HepG2 (cell line): Measurements from ENCODE around the gene PGRMC2. TPM values are rescaled to one million over a fixed set of nuclear protein-coding genes. Genes with fewer than 3 reads are reported as not detected.

Source experiments
- ATF2 ChIP-seq: sonication (generic); formaldehyde crosslinking; IDR thresholded peaks from 2 replicates; pipeline ENCODE4 v1.4.0; 2020; ENCODE audit warnings: missing genetic modification reagents
- ATF7 ChIP-seq, 2 experiments: fragments of 450-650 bp in 1 of 2; sonication (generic) in 1 of 2; formaldehyde crosslinking in 1 of 2; IDR thresholded peaks; 2 replicates each; pipeline versions ENCODE4 v1.4.0 to v1.6.1; 2016 to 2020; ENCODE audit warnings: antibody characterized with exemption in 1 of 2, mild to moderate bottlenecking in 1 of 2, missing genetic modification reagents in 1 of 2
- CREB1 ChIP-seq, 2 experiments: fragments of 450-650 bp in 1 of 2; IDR thresholded peaks; 2 replicates each; pipeline ENCODE4 v1.6.1; 2016 to 2017; ENCODE audit warnings: control low read depth in 1 of 2, mild to moderate bottlenecking in 1 of 2, missing compliant biosample characterization in 1 of 2, missing genetic modification characterization in 1 of 2
- ERF ChIP-seq: IDR thresholded peaks from 2 replicates; pipeline ENCODE4 v1.6.1; 2018; ENCODE audit warnings: missing biosample characterization, missing genetic modification reagents
- FLYWCH1 ChIP-seq: sonication (generic); formaldehyde crosslinking; IDR thresholded peaks from 2 replicates; pipeline ENCODE4 v1.8.1; 2023; ENCODE audit warnings: mild to moderate bottlenecking, missing genetic modification reagents
- FOSL2 ChIP-seq: sonication (generic); formaldehyde crosslinking; IDR thresholded peaks from 2 replicates; pipeline ENCODE4 v1.4.0; 2020; ENCODE audit warnings: missing genetic modification reagents
- HNRNPLL ChIP-seq: fragments of 200-400 bp; formaldehyde crosslinking; IDR thresholded peaks from 2 replicates; pipeline ENCODE4 v1.6.1; 2017; ENCODE audit warnings: mild to moderate bottlenecking, low read depth, low read length; ENCODE audit not compliant: poor library complexity, severe bottlenecking
- MBD4 ChIP-seq: IDR thresholded peaks from 2 replicates; pipeline ENCODE4 v1.6.1; 2012; ENCODE audit warnings: low read length, inconsistent platforms, borderline replicate concordance
- PAWR ChIP-seq: sonication (generic); formaldehyde crosslinking; IDR thresholded peaks from 2 replicates; pipeline ENCODE4 v1.4.0; 2020; ENCODE audit warnings: missing genetic modification reagents, mild to moderate bottlenecking, borderline replicate concordance
- PAX8 ChIP-seq: sonication (generic); formaldehyde crosslinking; IDR thresholded peaks from 2 replicates; pipeline ENCODE4 v1.8.0; 2022; ENCODE audit warnings: mild to moderate bottlenecking, missing genetic modification reagents, borderline replicate concordance
- RCOR2 ChIP-seq: IDR thresholded peaks from 2 replicates; pipeline ENCODE4 v1.6.1; 2016; ENCODE audit warnings: missing biosample characterization, missing genetic modification reagents
- SRY ChIP-seq: sonication (generic); formaldehyde crosslinking; IDR thresholded peaks from 2 replicates; pipeline ENCODE4 v1.8.0; 2022; ENCODE audit warnings: mild to moderate bottlenecking, missing genetic modification reagents
- XRCC5 ChIP-seq: fragments of 200-400 bp; formaldehyde crosslinking; optimal IDR thresholded peaks from 2 replicates; pipeline ENCODE3; 2017; ENCODE audit warnings: mild to moderate bottlenecking, low read length
- YEATS2 ChIP-seq: sonication (generic); formaldehyde crosslinking; IDR thresholded peaks from 2 replicates; pipeline ENCODE4 v1.4.0; 2020; ENCODE audit warnings: missing genetic modification reagents, borderline replicate concordance
- ZBTB7A ChIP-seq: sonication (generic); formaldehyde crosslinking; IDR thresholded peaks from 2 replicates; pipeline ENCODE4 v1.8.0; 2022; ENCODE audit warnings: mild to moderate bottlenecking, missing genetic modification reagents
- ZNF34 ChIP-seq: sonication (generic); formaldehyde crosslinking; IDR thresholded peaks from 2 replicates; pipeline ENCODE4 v1.4.0; 2020; ENCODE audit warnings: mild to moderate bottlenecking, missing genetic modification reagents, borderline replicate concordance
- ZNF503 ChIP-seq: sonication (generic); formaldehyde crosslinking; IDR thresholded peaks from 2 replicates; pipeline ENCODE4 v1.4.0; 2020; ENCODE audit warnings: missing genetic modification reagents
- ZNF569 ChIP-seq: sonication (generic); formaldehyde crosslinking; IDR thresholded peaks from 2 replicates; pipeline ENCODE4 v1.5.0; 2020; ENCODE audit warnings: mild to moderate bottlenecking, missing genetic modification reagents, moderate library complexity, borderline replicate concordance
- ZNF710 ChIP-seq: sonication (generic); formaldehyde crosslinking; IDR thresholded peaks from 2 replicates; pipeline ENCODE4 v1.5.0; 2020; ENCODE audit warnings: mild to moderate bottlenecking, missing genetic modification reagents, borderline replicate concordance
- polyA plus RNA-seq, 8 experiments: library from polyadenylated mRNA; depleted of rRNA in 3 of 8; stranded (reverse) in 7 of 8; unstranded in 1 of 8; fragments of >200 nt; fragmentation: Illumina TruSeq in 4 of 8; extraction: Trizol in 4 of 8; gene quantifications; 2 replicates each; pipeline versions ENCODE4 v1.2.1 to v1.2.3, GENCODE V29; 2011 to 2016; ENCODE audit warnings: low read depth in 4 of 8, missing spikeins in 1 of 8, mixed read lengths in 1 of 8; ENCODE audit not compliant: insufficient read depth in 1 of 8
- total RNA-seq, 5 experiments: library from RNA; depleted of rRNA; stranded (reverse); fragments of >200 nt; fragmentation: Illumina TruSeq; extraction: Trizol; gene quantifications; 2 replicates each; pipeline ENCODE4 v1.2.3, GENCODE V29; 2016; ENCODE audit warnings: low read depth in 1 of 5
- TF ChIP-seq, protein P1 (sequence below): sonication (generic); formaldehyde crosslinking; IDR thresholded peaks from 2 replicates; pipeline ENCODE4 v1.8.1; 2022; ENCODE audit warnings: low read depth, mild to moderate bottlenecking, missing genetic modification reagents

PGRMC2 gene
- total and polyA plus RNA-seq, 2 of the 13 experiments (the other 11 are each of a cell fraction or from before 2014, with no cell fraction given): 16.0 to 19.8 TPM

DNA sequence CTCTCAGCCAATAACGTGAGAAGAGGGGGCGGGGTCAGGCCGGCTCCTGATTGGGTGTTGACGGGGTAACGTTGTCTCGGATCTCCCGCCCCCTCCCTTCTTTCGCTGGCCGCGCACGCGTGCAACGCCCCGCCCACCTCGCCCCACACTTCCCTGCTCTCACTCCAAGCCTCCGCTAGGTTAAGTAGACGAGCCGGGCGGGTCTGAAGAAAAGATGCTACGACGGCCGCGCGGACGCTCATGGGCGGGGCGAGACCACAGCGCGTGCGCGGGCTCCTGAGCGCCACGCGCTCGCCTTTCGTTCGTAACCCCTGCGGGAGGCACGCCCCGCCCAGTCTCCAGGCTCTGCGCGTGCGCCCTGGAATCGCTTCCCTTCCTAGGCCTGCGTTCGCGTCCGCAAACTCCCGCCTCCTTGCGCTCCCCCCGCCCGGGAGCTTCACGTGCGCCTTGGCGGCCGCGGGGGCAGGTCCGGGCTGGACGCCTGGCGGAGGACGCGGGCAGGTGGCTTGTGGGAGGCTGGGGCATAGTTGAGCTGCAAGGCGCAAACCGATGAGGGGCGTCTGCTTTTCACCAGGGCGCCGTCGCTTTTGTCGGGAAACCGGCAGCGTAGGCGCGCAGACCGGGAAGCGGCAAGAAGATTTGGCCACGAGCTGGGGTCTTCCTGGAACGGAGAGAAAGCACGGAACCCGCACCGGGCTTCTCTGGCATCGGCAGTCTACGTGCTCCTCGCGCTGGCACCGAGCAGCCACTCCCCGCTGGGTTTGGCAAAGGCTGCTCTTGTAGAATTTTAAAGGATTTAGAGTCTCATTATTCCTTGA, 467 bp upstream of the PGRMC2 start (continued):
- peak; percentile 96 for TF ChIP-seq ERF
- peak; percentile 98 for TF ChIP-seq FLYWCH1 (CRISPR knock-in tag)
- TF ChIP-seq ZNF710 (CRISPR knock-in tag): peak; percentile 94
- TF ChIP-seq CREB1 (IDR thresholded peaks at IDR 0.05): no peak; the same call in none of the 2 replicates
- TF ChIP-seq CREB1 (CRISPR knock-in tag; IDR thresholded peaks at IDR 0.05): peak; percentile 28; the same call in 1 of the 2 replicates
- TF ChIP-seq MBD4: no peak
- TF ChIP-seq XRCC5: peak; percentile 76
- TF ChIP-seq RCOR2 (CRISPR knock-in tag): peak; percentile 73; the same call in 1 of the 2 replicates
- TF ChIP-seq SRY (CRISPR knock-in tag): peak; percentile 90
- TF ChIP-seq ZNF503 (CRISPR knock-in tag): peak; percentile 72
- TF ChIP-seq, protein P1, sequence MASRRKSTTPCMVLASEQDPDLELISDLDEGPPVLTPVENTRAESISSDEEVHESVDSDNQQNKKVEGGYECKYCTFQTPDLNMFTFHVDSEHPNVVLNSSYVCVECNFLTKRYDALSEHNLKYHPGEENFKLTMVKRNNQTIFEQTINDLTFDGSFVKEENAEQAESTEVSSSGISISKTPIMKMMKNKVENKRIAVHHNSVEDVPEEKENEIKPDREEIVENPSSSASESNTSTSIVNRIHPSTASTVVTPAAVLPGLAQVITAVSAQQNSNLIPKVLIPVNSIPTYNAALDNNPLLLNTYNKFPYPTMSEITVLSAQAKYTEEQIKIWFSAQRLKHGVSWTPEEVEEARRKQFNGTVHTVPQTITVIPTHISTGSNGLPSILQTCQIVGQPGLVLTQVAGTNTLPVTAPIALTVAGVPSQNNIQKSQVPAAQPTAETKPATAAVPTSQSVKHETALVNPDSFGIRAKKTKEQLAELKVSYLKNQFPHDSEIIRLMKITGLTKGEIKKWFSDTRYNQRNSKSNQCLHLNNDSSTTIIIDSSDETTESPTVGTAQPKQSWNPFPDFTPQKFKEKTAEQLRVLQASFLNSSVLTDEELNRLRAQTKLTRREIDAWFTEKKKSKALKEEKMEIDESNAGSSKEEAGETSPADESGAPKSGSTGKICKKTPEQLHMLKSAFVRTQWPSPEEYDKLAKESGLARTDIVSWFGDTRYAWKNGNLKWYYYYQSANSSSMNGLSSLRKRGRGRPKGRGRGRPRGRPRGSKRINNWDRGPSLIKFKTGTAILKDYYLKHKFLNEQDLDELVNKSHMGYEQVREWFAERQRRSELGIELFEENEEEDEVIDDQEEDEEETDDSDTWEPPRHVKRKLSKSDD (CRISPR knock-in tag): peak; percentile 84; the same call in 1 of the 2 replicates
- peak; percentile 29; the same call in 1 of the 2 replicates for TF ChIP-seq PAWR (CRISPR knock-in tag)
- TF ChIP-seq FOSL2 (CRISPR knock-in tag): peak; percentile 72
- peak; percentile 80; the same call in 1 of the 2 replicates for TF ChIP-seq ATF2 (CRISPR knock-in tag)
- peak; percentile 91 for TF ChIP-seq YEATS2 (CRISPR knock-in tag)
- TF ChIP-seq ZNF34 (CRISPR knock-in tag): no peak; the same call in 1 of the 2 replicates
- peak; percentile 96 for TF ChIP-seq HNRNPLL
- no peak for TF ChIP-seq ATF7 (IDR thresholded peaks at IDR 0.05)
- TF ChIP-seq ATF7 (CRISPR knock-in tag; IDR thresholded peaks at IDR 0.05): peak; percentile 91
- peak; percentile 91; the same call in 1 of the 2 replicates for TF ChIP-seq ZBTB7A (CRISPR knock-in tag)
- no peak for TF ChIP-seq PAX8
- peak; percentile 97; the same call in 1 of the 2 replicates for TF ChIP-seq ZNF569 (CRISPR knock-in tag)
